Iris pigment epithelial cell (primary cell): ENCODE results near the gene PDCD7.
"Not testable (repeated sequence)": the region's sequence is repeated elsewhere in the genome, so short reads cannot be mapped to it uniquely, and the experiment has no call there.

Source experiments
- DNase-seq: peaks from one replicate; pipeline ENCODE4 v3.0.0-alpha.2; 2011; ENCODE audit warnings: low read depth

The PDCD7 gene

GRCh38 chr15:65074946-65075345, 58.7 kb downstream of the PDCD7 start:
- DNase-seq = not testable (repeated sequence)

- DNase-seq = no peak
Measured at GRCh38 chr15:65072617-65073016, 61.0 kb downstream of the PDCD7 start.

- no peak for DNase-seq
Measured at GRCh38 chr15:65072027-65072426, 61.6 kb downstream of the PDCD7 start.

- no peak for DNase-seq
Measured at GRCh38 chr15:65071381-65071811, 62.2 kb downstream of the PDCD7 start.

GRCh38 chr15:65069779-65070546, 63.6 kb downstream of the PDCD7 start:
- no peak for DNase-seq

GRCh38 chr15:65069179-65069578, 64.4 kb downstream of the PDCD7 start:
- peak; percentile 83 for DNase-seq

GRCh38 chr15:65068403-65068788, 65.2 kb downstream of the PDCD7 start:
- DNase-seq = no peak

GRCh38 chr15:65067645-65068402, 65.8 kb downstream of the PDCD7 start, which contains the start of gene RASL12:
RASL12 (minus strand) TSS chr15:65067991; CDS start chr15:65067835, 156 bp downstream.
- DNase-seq = no peak
